Breast epithelium (tissue), 4 donors: Measurements from ENCODE around the gene MYLK. TPM values are rescaled to one million over a fixed set of nuclear protein-coding genes. Genes with fewer than 3 reads are reported as not detected.

Experiments used
- DNase-seq, 2 donors: peaks; one replicate each; pipeline ENCODE4 v3.0.0-alpha.2; 2019; ENCODE audit warnings: low spot score in 2 of 2
- H3K27ac ChIP-seq, 2 donors: fragments of 200-600 bp; sonication (generic) in 1 of 2; one replicate each; pipeline ENCODE4 v1.5.1; 2016 to 2019; ENCODE audit warnings: mild to moderate bottlenecking in 1 of 2
- H3K27me3 ChIP-seq, 2 donors: fragments of 200-600 bp; sonication (generic) in 1 of 2; one replicate each; pipeline versions ENCODE4 v1.5.1 to v1.6.0; 2017 to 2019; ENCODE audit warnings: control low read depth in 1 of 2, mild to moderate bottlenecking in 1 of 2
- H3K36me3 ChIP-seq: fragments of 200-600 bp; one replicate; pipeline ENCODE4 v1.5.1; 2019
- H3K4me1 ChIP-seq, 2 donors: fragments of 200-600 bp; sonication (generic); one replicate each; pipeline ENCODE4 v1.5.1; 2016 to 2019; ENCODE audit warnings: control low read depth in 1 of 2
- H3K4me3 ChIP-seq, 3 donors: fragments of 200-600 bp; sonication (generic); 1 replicate in 2 of 3; 2 replicates in 1 of 3; pipeline ENCODE4 v1.5.1; 2016 to 2019; ENCODE audit warnings: mild to moderate bottlenecking in 3 of 3, moderate library complexity in 2 of 3
- H3K9me3 ChIP-seq, 2 donors: fragments of 200-600 bp; sonication (generic) in 1 of 2; one replicate each; pipeline ENCODE4 v1.5.1; 2016 to 2019; ENCODE audit warnings: control low read depth in 1 of 2
- POLR2A ChIP-seq: fragments of 450-650 bp; IDR thresholded peaks from one replicate; pipeline ENCODE4 v1.6.1; 2016; ENCODE audit warnings: antibody characterized with exemption, mild to moderate bottlenecking, moderate library complexity
- POLR2AphosphoS5 ChIP-seq, 3 donors: sonication (generic); formaldehyde crosslinking; IDR thresholded peaks; one replicate each; pipeline ENCODE4 v1.6.1; 2017; ENCODE audit warnings: antibody characterized with exemption in 3 of 3
- intact Hi-C: fragments of 100-400 bp; cut with DNase I; formaldehyde crosslinking; loops from one replicate; pipeline ENCODE4 v1.15.1; 2023; ENCODE audit warnings: low total_unique reads
- total RNA-seq, 3 donors: library from RNA; depleted of rRNA; stranded (reverse); fragments of >200 nt; gene quantifications; one replicate each; pipeline ENCODE4 v1.1.0, GENCODE V29; 2016
- TF ChIP-seq, protein P1 (sequence below), 3 donors: fragments of 450-650 bp; IDR thresholded peaks; one replicate each; pipeline ENCODE4 v1.5.1; 2016 to 2017; ENCODE audit warnings: antibody characterized with exemption in 3 of 3, mild to moderate bottlenecking in 3 of 3, moderate library complexity in 3 of 3

The MYLK gene
- total RNA-seq, 3 donors from 2014 or later, result 87.2 to 188 (median 181) TPM

DNA sequence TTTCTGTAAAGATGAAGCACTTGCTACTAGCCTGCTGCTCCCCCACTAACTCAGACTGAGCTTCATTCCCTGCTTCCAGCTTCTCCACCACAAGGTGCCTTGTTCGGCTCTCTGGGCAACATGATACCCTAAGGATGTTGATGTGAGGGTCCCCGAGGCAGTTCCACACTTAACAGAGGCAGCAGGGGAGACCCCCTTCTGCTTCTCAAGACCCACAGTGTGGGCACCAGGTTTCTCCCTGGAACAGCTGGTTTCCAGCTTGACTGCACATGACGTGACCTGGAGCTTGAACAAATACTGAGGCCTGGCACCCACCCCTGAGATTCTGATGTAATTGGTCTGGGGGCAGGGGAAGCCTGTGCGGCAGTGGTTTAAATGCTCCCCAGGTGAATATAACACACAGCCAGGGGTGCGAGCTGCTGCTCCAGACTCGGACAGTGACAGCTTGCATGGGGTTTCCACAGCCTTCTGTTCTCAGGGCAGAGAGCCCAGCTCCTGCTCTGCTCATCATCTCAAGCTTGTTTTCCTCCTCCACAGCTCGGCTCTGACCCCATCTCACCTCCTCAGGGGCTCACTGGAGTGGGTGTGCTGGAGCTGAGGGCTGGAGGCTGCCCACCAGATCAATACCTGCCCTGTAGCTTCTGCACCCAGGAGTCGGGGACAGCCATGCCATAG lies 204.3 kb downstream of the MYLK start:
- no peak for DNase-seq
- H3K27ac ChIP-seq, result peak overlapping the region; percentile 12 to 33
- H3K4me1 ChIP-seq, result no peaks in the 10 kb centered on the region
- no peaks in the 10 kb centered on the region for H3K27me3 ChIP-seq
- intact Hi-C loops, result no loop called here
- H3K36me3 ChIP-seq, result no peaks in the 10 kb centered on the region
- no peaks in the 10 kb centered on the region for H3K9me3 ChIP-seq
- H3K4me3 ChIP-seq, result no peak overlapping the region
- TF ChIP-seq POLR2A (no peak), POLR2AphosphoS5 (IDR thresholded peaks at IDR 0.05) (no peak)
- TF ChIP-seq, protein P1, sequence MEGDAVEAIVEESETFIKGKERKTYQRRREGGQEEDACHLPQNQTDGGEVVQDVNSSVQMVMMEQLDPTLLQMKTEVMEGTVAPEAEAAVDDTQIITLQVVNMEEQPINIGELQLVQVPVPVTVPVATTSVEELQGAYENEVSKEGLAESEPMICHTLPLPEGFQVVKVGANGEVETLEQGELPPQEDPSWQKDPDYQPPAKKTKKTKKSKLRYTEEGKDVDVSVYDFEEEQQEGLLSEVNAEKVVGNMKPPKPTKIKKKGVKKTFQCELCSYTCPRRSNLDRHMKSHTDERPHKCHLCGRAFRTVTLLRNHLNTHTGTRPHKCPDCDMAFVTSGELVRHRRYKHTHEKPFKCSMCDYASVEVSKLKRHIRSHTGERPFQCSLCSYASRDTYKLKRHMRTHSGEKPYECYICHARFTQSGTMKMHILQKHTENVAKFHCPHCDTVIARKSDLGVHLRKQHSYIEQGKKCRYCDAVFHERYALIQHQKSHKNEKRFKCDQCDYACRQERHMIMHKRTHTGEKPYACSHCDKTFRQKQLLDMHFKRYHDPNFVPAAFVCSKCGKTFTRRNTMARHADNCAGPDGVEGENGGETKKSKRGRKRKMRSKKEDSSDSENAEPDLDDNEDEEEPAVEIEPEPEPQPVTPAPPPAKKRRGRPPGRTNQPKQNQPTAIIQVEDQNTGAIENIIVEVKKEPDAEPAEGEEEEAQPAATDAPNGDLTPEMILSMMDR (IDR thresholded peaks at IDR 0.05), result no peak

DNA sequence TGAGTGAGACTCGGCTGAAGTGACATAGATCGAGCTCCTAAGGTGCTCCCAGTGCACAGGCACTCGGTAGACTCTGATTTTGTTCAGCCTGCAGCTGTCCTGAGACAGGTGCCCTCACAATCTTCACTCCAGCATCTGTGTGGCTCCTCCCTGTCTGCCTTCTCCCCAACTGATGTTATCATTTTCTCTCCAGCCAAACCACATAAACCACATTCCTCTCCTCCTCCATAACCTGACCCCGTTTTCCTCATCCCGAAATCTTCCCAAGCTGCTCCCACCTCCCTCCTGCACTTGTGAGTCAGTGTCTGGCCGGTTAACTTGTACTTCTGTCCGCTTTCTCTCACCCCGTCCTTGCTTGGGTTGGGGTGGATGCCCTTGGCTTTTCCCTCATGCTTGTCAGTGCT lies 206.0 kb downstream of the MYLK start:
- DNase-seq, result no peak
- Histone ChIP-seq H3K27me3 (no peaks in the 10 kb centered on the region), H3K9me3 (no peaks in the 10 kb centered on the region), H3K27ac (peak overlapping the region in 1 of 2 donors; percentile 38), H3K36me3 (no peaks in the 10 kb centered on the region), H3K4me3 (peak overlapping the region in 1 of 3 donors; percentile 19), H3K4me1 (no peaks in the 10 kb centered on the region)
- intact Hi-C loops, result no loop called here
- TF ChIP-seq POLR2A, result no peak

DNA sequence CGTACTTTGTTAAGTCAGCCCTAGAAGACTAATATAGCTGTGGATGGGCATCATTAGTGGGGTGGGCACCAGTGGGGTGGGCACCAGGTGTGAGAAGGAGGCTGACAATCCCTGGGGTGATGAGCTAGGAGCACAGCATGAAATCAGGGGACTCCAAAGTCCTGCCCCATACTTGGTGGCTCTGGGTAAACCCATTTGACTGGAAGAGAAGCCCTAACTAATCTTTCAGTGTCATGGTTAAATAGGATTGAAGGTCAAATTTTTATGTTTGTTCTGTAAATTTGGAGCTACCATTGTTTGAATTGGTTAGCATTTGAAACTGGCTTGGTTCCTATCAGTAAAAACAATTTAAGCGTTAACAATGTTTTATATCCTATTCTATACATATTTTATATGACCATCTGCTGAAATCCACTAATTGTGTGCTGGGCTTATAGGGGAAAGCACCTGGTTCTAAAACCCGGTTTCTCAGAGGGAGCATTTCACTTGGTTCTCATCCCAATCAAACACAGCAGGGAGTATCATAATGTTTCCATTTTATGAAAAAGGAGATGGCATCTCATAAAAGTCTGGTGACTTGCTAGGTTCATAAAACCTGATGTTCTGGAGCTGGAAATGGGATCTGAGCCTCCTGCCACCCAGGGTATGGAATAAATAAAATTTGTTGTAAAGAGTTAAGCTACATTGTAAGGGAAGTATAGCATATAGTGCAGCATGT lies 211.5 kb downstream of the MYLK start:
- Histone ChIP-seq H3K4me1 (no peaks in the 10 kb centered on the region), H3K36me3 (no peaks in the 10 kb centered on the region), H3K4me3 (no peak overlapping the region), H3K9me3 (no peaks in the 10 kb centered on the region), H3K27ac (no peak overlapping the region), H3K27me3 (no peaks in the 10 kb centered on the region)
- no peak for DNase-seq
- TF ChIP-seq, protein P1 (IDR thresholded peaks at IDR 0.05), result no peak
- TF ChIP-seq POLR2A (no peak), POLR2AphosphoS5 (IDR thresholded peaks at IDR 0.05) (no peak)
- intact Hi-C loops, result no loop called here

DNA sequence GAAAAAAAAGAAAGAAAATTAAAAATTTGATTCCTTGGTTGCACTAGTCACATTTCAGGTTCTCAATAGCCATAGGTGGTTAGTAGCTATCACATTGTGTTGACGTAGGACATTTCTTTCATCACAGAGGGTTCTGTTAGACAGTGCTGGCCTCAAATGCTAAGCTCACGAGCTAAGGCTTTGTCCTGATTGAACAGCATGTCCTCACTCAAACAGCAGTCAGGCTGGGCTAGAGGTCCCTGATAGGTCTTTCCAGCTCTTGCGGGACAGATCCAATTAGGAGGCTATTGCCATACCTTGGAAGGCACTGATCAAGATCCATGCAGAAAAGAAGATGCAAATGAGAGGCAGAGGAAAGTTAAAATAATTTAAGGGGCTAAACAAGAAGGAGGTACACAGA lies 213.4 kb downstream of the MYLK start:
- intact Hi-C loops, result no loop called here
- DNase-seq, result no peak
- H3K36me3 ChIP-seq, result no peaks in the 10 kb centered on the region
- H3K4me1 ChIP-seq, result no peaks in the 10 kb centered on the region
- TF ChIP-seq, protein P1 (IDR thresholded peaks at IDR 0.05), result no peak
- TF ChIP-seq POLR2A (no peak), POLR2AphosphoS5 (IDR thresholded peaks at IDR 0.05) (no peak)
- H3K27ac ChIP-seq, result no peak overlapping the region
- no peaks in the 10 kb centered on the region for H3K9me3 ChIP-seq
- no peak overlapping the region for H3K4me3 ChIP-seq
- no peaks in the 10 kb centered on the region for H3K27me3 ChIP-seq

DNA sequence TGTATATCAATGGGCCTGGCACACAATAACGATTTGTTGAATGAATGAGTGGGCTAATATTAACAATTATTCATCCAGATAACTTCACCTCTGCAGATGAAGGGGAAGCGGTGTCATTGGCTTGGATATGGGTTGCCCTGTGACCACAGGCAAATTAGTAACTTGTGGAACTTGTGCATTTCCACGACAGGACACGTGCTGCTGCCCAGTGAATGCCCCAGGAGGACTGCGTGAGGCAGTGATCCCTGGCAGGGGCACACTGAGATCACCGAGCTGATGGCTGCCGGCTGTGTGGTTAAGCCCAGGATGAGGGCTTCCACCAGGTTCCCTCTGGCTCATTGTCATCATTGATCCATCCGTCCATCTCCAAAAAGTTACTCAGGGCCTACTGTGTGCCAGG lies 215.2 kb downstream of the MYLK start:
- H3K36me3 ChIP-seq, result no peaks in the 10 kb centered on the region
- H3K9me3 ChIP-seq, result no peaks in the 10 kb centered on the region
- no peak for DNase-seq
- no peaks in the 10 kb centered on the region for H3K27me3 ChIP-seq
- no peak overlapping the region for H3K4me3 ChIP-seq
- peak overlapping the region in 1 of 2 donors; percentile 12 for H3K27ac ChIP-seq
- TF ChIP-seq, protein P1 (IDR thresholded peaks at IDR 0.05), result no peak
- no peak for TF ChIP-seq POLR2AphosphoS5 (IDR thresholded peaks at IDR 0.05)
- TF ChIP-seq POLR2A, result no peak
- H3K4me1 ChIP-seq, result no peaks in the 10 kb centered on the region
- intact Hi-C loops, result no loop called here
